ENCODE data around the gene CNPY2. TPM values are rescaled to one million over a fixed set of nuclear protein-coding genes. Genes with fewer than 3 reads are reported as not detected.
"Not testable (repeated sequence)": the region's sequence is repeated elsewhere in the genome, so short reads cannot be mapped to it uniquely, and the experiment has no call there.

Gene CNPY2
- total RNA-seq, 4 donors from 2014 or later: 23.3 to 40.9 (median 37.7) TPM

- no peak overlapping the region for H3K4me3 ChIP-seq (ENCODE audit: low read depth, poor library complexity, severe bottlenecking)
- no peak for TF ChIP-seq POLR2A (IDR thresholded peaks at IDR 0.05)
- TF ChIP-seq CTCF (IDR thresholded peaks at IDR 0.05): no peak
- intact Hi-C loops (cut with DNase I; ENCODE audit: low total_unique reads): no loop called here
- WGBS, 2 donors: 89 to 90% methylated on average over 8 of the region's 8 CpGs
- no peak for DNase-seq (ENCODE audit: low spot score in 2 of 2)
These were observed 18.4 kb downstream of the CNPY2 start for GRCh38 chr12:56297400-56297799.

- intact Hi-C loops (cut with DNase I; ENCODE audit: low total_unique reads): no loop called here
- TF ChIP-seq CTCF (IDR thresholded peaks at IDR 0.05): no peak
- TF ChIP-seq POLR2A (IDR thresholded peaks at IDR 0.05): no peak
These were observed 19.5 kb downstream of the CNPY2 start for GRCh38 chr12:56296295-56296694.

GRCh38 chr12:56293795-56294194 is 22.0 kb downstream of the CNPY2 start:
- DNase-seq (ENCODE audit: low spot score in 2 of 2): no peak
- 80 to 87% methylated on average over 5 of the region's 5 CpGs for WGBS, 2 donors
- no peak overlapping the region for H3K4me3 ChIP-seq (ENCODE audit: low read depth, poor library complexity, severe bottlenecking)
- no peak for TF ChIP-seq POLR2A (IDR thresholded peaks at IDR 0.05)
- no peak for TF ChIP-seq CTCF (IDR thresholded peaks at IDR 0.05)
- intact Hi-C loops (cut with DNase I; ENCODE audit: low total_unique reads): no loop called here

More at GRCh38 chr12:56296295-56296694, 19.5 kb downstream of the CNPY2 start:
- DNase-seq (ENCODE audit: low spot score in 2 of 2): no peak
- 79% methylated on average over 5 of the region's 5 CpGs for WGBS, 2 donors
- no peak overlapping the region for H3K4me3 ChIP-seq (ENCODE audit: low read depth, poor library complexity, severe bottlenecking)

GRCh38 chr12:56288705-56289387 is 26.9 kb downstream of the CNPY2 start:
- intact Hi-C loops (cut with DNase I; ENCODE audit: low total_unique reads): no loop called here
- no peak overlapping the region for H3K4me3 ChIP-seq (ENCODE audit: low read depth, poor library complexity, severe bottlenecking)
- TF ChIP-seq CTCF (IDR thresholded peaks at IDR 0.05) (no peak), POLR2A (IDR thresholded peaks at IDR 0.05) (no peak)
- DNase-seq (ENCODE audit: low spot score in 2 of 2): no peak
- WGBS, 2 donors: 80 to 90% methylated on average over 3 of the region's 3 CpGs

GRCh38 chr12:56286044-56286830 is 29.6 kb downstream of the CNPY2 start:
- 69 to 71% methylated on average over 4 of the region's 4 CpGs for WGBS, 2 donors
- TF ChIP-seq CTCF (IDR thresholded peaks at IDR 0.05) (no peak), POLR2A (IDR thresholded peaks at IDR 0.05) (no peak)
- no peak overlapping the region for H3K4me3 ChIP-seq (ENCODE audit: low read depth, poor library complexity, severe bottlenecking)
- no peak for DNase-seq (ENCODE audit: low spot score in 2 of 2)
- intact Hi-C loops (cut with DNase I; ENCODE audit: low total_unique reads): no loop called here

- DNase-seq (ENCODE audit: low spot score in 2 of 2); intact Hi-C loops (cut with DNase I; ENCODE audit: low total_unique reads); H3K4me3 ChIP-seq (ENCODE audit: low read depth, poor library complexity, severe bottlenecking): not testable (repeated sequence)
- WGBS, 2 donors: 83 to 92% methylated on average over 5 of the region's 5 CpGs
These were observed 31.5 kb downstream of the CNPY2 start for GRCh38 chr12:56284263-56284662.
